Measurements from ENCODE around the gene MPV17L2. TPM values are rescaled to one million over a fixed set of nuclear protein-coding genes. Genes with fewer than 3 reads are reported as not detected.
A peak's percentile ranks its signal among the peaks of the same experiment; 100 is the strongest.

The MPV17L2 gene
- total and polyA plus RNA-seq, 10 of the 15 experiments (the other 5 are each of a cell fraction or from before 2014, with no cell fraction given) = 5.1 to 57.2 (median 22.9) TPM

GRCh38 chr19:18174983-18175382, 18.0 kb upstream of the MPV17L2 start (continued):
- TF ChIP-seq USF2 (IDR thresholded peaks at IDR 0.05; ENCODE audit: borderline replicate concordance, low read depth, low read length) = no peak
- peak; percentile 16; the same call in 1 of the 2 replicates for TF ChIP-seq POLR2A (IDR thresholded peaks at IDR 0.05; ENCODE audit: low read depth, low read length)
- peak in 1 of 2 experiments; percentile 50; a peak in 1 of 3 replicates for TF ChIP-seq EGR1 (IDR thresholded peaks at IDR 0.05; ENCODE audit: borderline replicate concordance in 1 of 2, low read depth in 2 of 2, low read length in 2 of 2)
- 0 out of 2 replicates have a peak, but pooled peaks have one; percentile 31 for TF ChIP-seq GATAD2B (conservative IDR thresholded peaks at IDR 0.05; ENCODE audit: low read depth)
- no peak for TF ChIP-seq POLR2AphosphoS2 (IDR thresholded peaks at IDR 0.05; ENCODE audit: low read depth, low read length)

- H2AFZ ChIP-seq (ENCODE audit: control insufficient read depth, low read depth, low read length) = no peak overlapping the region
- peaks cover 34% of the 10 kb centered on the region for H3K4me1 ChIP-seq (ENCODE audit: control insufficient read depth, insufficient read depth, low read length)
- FAIRE-seq = no peak
- H3K27me3 ChIP-seq (replicated peaks in 1 of 2; ENCODE audit: control insufficient read depth in 2 of 2, insufficient read depth in 2 of 2, low read length in 1 of 2) = no peaks in the 10 kb centered on the region
- no peaks in the 10 kb centered on the region; the same call in 2 of the 3 replicates for H3K9me3 ChIP-seq (replicated peaks; ENCODE audit: control insufficient read depth, insufficient read depth, low read length)
- TSS peak; percentile 30 for BruUV-seq (replicated peaks)
- SMC1A ChIA-PET (ENCODE audit: uncharacterized antibody, unreplicated experiment) = interaction anchor here (1.0 to 3.4 kb wide), 6 partner anchors 9 to 28 kb away, joined by 3 to 13 read pairs (median 3); partner anchors contain the start of gene RAB3A
- peak overlapping the region; percentile 55; the same call in 1 of the 2 replicates for H3K4me3 ChIP-seq
- intact Hi-C loops (cut with micrococcal nuclease; ENCODE audit: unreplicated experiment) (no loop called here), in situ Hi-C loops (cut with MboI) (no loop called here)
- WGBS (ENCODE audit: insufficient coverage, insufficient replicate concordance, low lambda C conversion rate, missing lambda C conversion rate) = 66% methylated on average over 19 of the region's 19 CpGs
- CTCF ChIA-PET = no interaction called here
- no peak for DNase-seq (ENCODE audit: low read depth, low spot score)
- peaks cover 17 to 19% of the 10 kb centered on the region in 2 experiments; a peak in 3 of 4 replicates for H3K36me3 ChIP-seq (ENCODE audit: control insufficient read depth in 2 of 2, insufficient read depth in 2 of 2, low read length in 1 of 2)
- POLR2A ChIA-PET = interaction anchor here (1.0 to 4.2 kb wide), 6 partner anchors 10 to 241 kb away, joined by 3 to 31 read pairs (median 5); partner anchors contain the start of genes IL12RB1 and JUND
- peaks cover 30% of the 10 kb centered on the region for H3K79me2 ChIP-seq (ENCODE audit: control insufficient read depth, insufficient read depth, low read length)
- no peaks in the 10 kb centered on the region for H4K20me1 ChIP-seq (ENCODE audit: control insufficient read depth, insufficient read depth)
- ATAC-seq = no peak
- peak overlapping the region; percentile 43 for H3K9ac ChIP-seq (ENCODE audit: control insufficient read depth, insufficient read depth, low read length)
- RAD21 ChIA-PET (ENCODE audit: unreplicated experiment) = interaction anchor here (0.7 to 4.5 kb wide), 3 partner anchors 12 to 28 kb away, joined by 3 to 15 read pairs (median 13); partner anchors contain the start of genes MPV17L2 and RAB3A
- peak overlapping the region; percentile 36 for H3K4me2 ChIP-seq (ENCODE audit: control insufficient read depth, insufficient read depth)
- H3K27ac ChIP-seq (ENCODE audit: control insufficient read depth, insufficient read depth) = no peak overlapping the region
- TF ChIP-seq STAT3 (IDR thresholded peaks at IDR 0.05; ENCODE audit: low read depth, low read length) (no peak), POLR2AphosphoS2 (IDR thresholded peaks at IDR 0.05; ENCODE audit: low read depth, low read length) (peak; percentile 50; the same call in 1 of the 2 replicates), IKZF2 (IDR thresholded peaks at IDR 0.05) (no peak)
These were observed 16.4 kb upstream of the MPV17L2 start for GRCh38 chr19:18176367-18177310.

All from GM12878 (cell line).